ENCODE measurements around the gene RP2.

The RP2 gene

DNA sequence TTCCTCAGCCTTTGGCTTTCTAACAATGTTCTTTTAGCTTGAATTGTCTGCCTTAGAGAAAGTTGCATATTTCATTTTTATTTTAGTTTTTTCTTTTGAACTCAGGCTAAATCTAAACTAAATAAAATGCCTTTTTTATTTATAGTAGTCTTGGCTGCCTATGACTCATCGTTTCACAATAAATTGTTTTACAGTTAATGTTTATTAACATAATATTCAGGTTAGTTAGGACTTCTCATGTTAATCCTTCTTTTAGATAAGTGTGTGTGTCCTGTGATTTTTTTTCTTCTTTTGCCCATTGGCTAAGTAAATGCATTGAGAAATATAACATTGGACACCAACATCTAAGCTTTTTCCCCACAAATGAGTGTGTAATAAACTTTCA is 1.6 kb downstream of the RP2 start:
- no peak for DNase-seq
- H3K4me1 ChIP-seq: no peaks in the 10 kb centered on the region
- TF ChIP-seq, protein P1, sequence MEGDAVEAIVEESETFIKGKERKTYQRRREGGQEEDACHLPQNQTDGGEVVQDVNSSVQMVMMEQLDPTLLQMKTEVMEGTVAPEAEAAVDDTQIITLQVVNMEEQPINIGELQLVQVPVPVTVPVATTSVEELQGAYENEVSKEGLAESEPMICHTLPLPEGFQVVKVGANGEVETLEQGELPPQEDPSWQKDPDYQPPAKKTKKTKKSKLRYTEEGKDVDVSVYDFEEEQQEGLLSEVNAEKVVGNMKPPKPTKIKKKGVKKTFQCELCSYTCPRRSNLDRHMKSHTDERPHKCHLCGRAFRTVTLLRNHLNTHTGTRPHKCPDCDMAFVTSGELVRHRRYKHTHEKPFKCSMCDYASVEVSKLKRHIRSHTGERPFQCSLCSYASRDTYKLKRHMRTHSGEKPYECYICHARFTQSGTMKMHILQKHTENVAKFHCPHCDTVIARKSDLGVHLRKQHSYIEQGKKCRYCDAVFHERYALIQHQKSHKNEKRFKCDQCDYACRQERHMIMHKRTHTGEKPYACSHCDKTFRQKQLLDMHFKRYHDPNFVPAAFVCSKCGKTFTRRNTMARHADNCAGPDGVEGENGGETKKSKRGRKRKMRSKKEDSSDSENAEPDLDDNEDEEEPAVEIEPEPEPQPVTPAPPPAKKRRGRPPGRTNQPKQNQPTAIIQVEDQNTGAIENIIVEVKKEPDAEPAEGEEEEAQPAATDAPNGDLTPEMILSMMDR (IDR thresholded peaks at IDR 0.05; ENCODE audit: low read depth, low read length): no peak
- no peaks in the 10 kb centered on the region for H3K9me3 ChIP-seq
- no peaks in the 10 kb centered on the region for H3K36me3 ChIP-seq
- H3K27me3 ChIP-seq: no peaks in the 10 kb centered on the region
- peak overlapping the region; percentile 74 for H3K4me3 ChIP-seq (ENCODE audit: low read depth, low read length)

DNA sequence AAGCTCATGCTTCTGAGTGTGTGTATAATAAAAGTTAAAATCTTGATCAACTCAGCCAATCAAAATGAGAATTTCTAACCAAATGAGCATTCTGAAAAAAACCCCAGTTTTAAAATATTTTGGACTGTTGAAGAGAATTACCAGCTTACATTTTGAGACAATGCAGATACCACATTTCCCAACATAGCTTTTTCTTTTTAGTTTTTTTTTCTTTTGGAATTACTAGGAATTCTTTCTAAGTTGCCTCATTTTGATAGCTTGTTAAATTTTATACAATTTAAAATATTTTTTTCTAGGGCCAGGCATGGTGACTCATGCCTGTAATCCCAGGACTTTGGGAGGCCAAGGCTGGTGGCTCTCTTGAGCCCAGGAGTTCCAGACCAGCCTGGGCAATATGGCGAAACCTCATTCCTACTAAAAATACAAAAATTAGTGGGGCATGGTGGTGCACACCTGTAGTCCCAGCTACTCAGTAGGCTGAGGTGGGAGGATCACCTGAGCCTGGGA is 2.2 kb downstream of the RP2 start:
- Histone ChIP-seq H3K9me3 (no peaks in the 10 kb centered on the region), H3K36me3 (no peaks in the 10 kb centered on the region), H3K4me1 (no peaks in the 10 kb centered on the region), H3K4me3 (ENCODE audit: low read depth, low read length) (no peak overlapping the region), H3K27me3 (no peaks in the 10 kb centered on the region)
- DNase-seq: no peak
- TF ChIP-seq, protein P1 (IDR thresholded peaks at IDR 0.05; ENCODE audit: low read depth, low read length): no peak

DNA sequence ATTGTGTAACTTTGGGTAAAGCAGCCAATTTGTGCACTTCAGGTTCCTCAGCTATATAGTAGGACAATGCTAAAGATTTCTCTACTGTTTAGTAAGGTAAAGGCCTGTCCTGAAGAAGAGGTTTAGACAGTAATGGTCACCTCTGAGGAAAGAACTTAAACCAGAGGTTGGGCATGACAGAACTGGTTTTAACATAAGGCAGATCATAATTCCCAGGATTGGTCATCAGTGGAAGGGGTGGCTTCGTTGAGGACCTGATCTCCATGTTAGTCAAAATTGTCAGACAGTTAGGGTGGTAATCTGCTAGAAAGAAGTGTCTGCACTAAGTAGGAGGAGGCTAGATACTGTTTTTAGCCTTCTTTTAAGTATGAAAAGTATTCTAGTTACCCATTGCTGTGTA is 4.1 kb downstream of the RP2 start:
- TF ChIP-seq, protein P1 (IDR thresholded peaks at IDR 0.05; ENCODE audit: low read depth, low read length): no peak
- H3K4me1 ChIP-seq: no peaks in the 10 kb centered on the region
- H3K9me3 ChIP-seq: no peaks in the 10 kb centered on the region
- no peaks in the 10 kb centered on the region for H3K27me3 ChIP-seq
- no peak overlapping the region for H3K4me3 ChIP-seq (ENCODE audit: low read depth, low read length)
- H3K36me3 ChIP-seq: no peaks in the 10 kb centered on the region
- DNase-seq: no peak

DNA sequence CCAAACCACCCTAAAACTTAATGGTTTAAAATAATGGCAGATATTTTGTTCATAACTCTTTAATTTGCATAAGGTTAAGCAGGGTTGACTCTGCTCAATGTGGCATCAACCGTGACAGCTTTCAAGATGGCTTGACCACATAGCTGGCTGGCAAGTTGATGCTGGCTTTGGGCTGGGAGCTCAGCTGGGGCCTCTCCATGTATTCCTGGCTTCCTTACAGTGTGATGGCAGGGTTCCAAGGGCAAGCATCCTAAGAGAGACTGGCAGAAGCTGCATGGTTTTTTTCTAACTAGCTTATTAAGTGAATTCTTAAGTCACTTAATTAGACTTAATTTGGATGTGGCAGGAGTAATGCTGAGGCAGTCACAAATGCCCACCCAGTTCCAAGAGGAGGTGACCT is 4.5 kb downstream of the RP2 start:
- Histone ChIP-seq H3K27me3 (no peaks in the 10 kb centered on the region), H3K9me3 (no peaks in the 10 kb centered on the region), H3K36me3 (no peaks in the 10 kb centered on the region), H3K4me3 (ENCODE audit: low read depth, low read length) (no peak overlapping the region), H3K4me1 (no peaks in the 10 kb centered on the region)
- DNase-seq: peak; percentile 17
- TF ChIP-seq, protein P1 (IDR thresholded peaks at IDR 0.05; ENCODE audit: low read depth, low read length): no peak

DNA sequence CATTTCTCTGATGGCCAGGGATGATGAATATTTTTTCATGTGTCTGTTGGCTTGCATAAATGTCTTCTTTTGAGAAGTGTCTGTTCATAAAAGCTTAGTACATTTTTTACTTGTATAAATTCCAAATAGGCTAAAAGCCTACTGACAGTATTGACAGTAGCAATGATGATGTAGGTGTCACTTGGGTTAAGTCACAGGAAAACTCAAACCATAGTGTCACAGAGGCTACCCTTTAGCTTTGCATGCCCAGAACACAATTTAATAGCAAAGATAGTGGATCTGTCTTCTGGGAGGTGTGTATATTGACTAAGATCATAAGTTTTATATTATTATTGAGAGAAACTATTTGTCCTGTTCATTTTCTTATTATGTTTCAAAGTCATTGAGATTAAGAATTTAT is 8.1 kb downstream of the RP2 start:
- TF ChIP-seq, protein P1 (IDR thresholded peaks at IDR 0.05; ENCODE audit: low read depth, low read length): no peak
- Histone ChIP-seq H3K4me3 (ENCODE audit: low read depth, low read length) (no peak overlapping the region), H3K4me1 (no peaks in the 10 kb centered on the region), H3K27me3 (no peaks in the 10 kb centered on the region), H3K9me3 (no peaks in the 10 kb centered on the region), H3K36me3 (no peaks in the 10 kb centered on the region)
- DNase-seq: no peak

DNA sequence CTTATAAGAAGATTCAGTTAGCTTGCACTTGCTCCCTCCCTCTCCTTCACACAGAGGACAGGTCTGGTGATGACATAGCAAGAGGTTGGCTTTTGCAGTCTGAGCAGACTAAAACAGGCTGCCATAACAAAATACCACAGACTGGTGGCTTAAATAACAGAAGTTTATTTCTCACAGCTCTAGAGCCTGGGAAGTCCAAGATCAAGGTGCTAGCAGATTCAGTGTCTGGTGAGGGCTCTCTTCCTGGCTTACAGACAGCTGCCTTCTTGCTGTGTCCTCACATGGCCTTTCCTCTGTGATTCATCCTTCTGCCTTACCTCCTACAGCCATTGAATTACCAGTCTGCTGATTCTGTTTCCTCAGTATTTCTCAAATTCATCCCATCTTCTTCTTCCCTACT is 13.1 kb downstream of the RP2 start:
- Histone ChIP-seq H3K36me3 (no peaks in the 10 kb centered on the region), H3K4me1 (no peaks in the 10 kb centered on the region), H3K9me3 (no peaks in the 10 kb centered on the region), H3K4me3 (ENCODE audit: low read depth, low read length) (no peak overlapping the region), H3K27me3 (no peaks in the 10 kb centered on the region)
- TF ChIP-seq, protein P1 (IDR thresholded peaks at IDR 0.05; ENCODE audit: low read depth, low read length): no peak
- DNase-seq: peak; percentile 10
